Measurements from ENCODE around the gene ZDHHC12.

DNA sequence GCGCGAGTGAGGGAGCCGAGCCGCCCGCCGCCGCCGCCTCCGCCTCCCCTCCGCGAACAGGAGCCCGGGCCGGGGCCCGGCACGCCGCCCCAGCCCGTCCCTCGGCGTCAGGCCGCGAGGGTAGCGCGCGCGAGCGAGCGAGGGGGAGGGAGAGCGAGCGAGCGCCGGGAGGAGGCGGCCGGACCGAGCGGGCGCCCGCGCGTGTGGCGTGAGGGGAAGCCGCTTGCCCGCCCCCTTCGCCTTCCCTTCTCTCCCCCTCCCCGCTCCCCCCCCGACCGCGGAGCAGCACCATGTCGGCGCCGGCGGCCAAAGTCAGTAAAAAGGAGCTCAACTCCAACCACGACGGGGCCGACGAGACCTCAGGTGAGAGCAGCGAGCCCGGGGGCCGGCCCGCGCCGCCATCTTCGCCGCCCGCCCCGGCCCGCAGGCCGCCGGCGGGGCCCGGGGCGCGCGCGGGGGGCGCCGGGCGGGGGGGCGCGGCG, 34.6 kb downstream of the ZDHHC12 start:
- no peak for TF ChIP-seq ZNF274 (IDR thresholded peaks at IDR 0.05; ENCODE audit: low read depth, low read length)
- TF ChIP-seq SUZ12 (IDR thresholded peaks at IDR 0.05; ENCODE audit: extremely low read depth, insufficient read depth, insufficient read length): no peak
